Measurements from ENCODE around the gene SPAG16. TPM values are rescaled to one million over a fixed set of nuclear protein-coding genes. Genes with fewer than 3 reads are reported as not detected.

Gene SPAG16
- total RNA-seq, 4 donors from 2014 or later, result 25.6 to 37.5 (median 26.3) TPM

DNA sequence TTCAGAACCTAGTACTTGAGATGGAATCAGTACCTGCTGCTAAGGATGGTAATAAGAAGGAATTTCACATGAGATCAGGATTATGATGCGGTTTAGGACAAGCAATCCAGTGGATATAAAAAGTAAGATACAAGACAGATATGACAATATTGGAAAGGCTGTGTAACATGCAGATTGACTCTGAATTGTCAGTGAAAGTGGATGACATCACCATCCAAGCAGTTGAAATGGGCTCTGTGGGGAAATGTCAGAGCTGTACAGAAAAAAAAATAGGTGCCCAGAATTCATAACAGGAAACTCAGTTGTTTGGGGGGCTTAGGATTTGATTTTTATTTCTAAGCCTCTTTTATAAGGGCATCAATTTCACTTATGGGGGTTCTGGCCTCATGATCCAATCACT lies 438.3 kb downstream of the SPAG16 start:
- TF ChIP-seq POLR2A (IDR thresholded peaks at IDR 0.05), result no peak
- TF ChIP-seq, protein P1, sequence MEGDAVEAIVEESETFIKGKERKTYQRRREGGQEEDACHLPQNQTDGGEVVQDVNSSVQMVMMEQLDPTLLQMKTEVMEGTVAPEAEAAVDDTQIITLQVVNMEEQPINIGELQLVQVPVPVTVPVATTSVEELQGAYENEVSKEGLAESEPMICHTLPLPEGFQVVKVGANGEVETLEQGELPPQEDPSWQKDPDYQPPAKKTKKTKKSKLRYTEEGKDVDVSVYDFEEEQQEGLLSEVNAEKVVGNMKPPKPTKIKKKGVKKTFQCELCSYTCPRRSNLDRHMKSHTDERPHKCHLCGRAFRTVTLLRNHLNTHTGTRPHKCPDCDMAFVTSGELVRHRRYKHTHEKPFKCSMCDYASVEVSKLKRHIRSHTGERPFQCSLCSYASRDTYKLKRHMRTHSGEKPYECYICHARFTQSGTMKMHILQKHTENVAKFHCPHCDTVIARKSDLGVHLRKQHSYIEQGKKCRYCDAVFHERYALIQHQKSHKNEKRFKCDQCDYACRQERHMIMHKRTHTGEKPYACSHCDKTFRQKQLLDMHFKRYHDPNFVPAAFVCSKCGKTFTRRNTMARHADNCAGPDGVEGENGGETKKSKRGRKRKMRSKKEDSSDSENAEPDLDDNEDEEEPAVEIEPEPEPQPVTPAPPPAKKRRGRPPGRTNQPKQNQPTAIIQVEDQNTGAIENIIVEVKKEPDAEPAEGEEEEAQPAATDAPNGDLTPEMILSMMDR (IDR thresholded peaks at IDR 0.05), result no peak
- DNase-seq (ENCODE audit: low spot score in 2 of 2), result no peak
- H3K4me3 ChIP-seq (ENCODE audit: low read depth, poor library complexity, severe bottlenecking), result no peak overlapping the region
- WGBS, 2 donors, result 52 to 80% methylated on average over 1 of the region's 1 CpG
- intact Hi-C loops (cut with DNase I; ENCODE audit: low total_unique reads), result loop anchor here (10.0 kb wide), 1 partner anchor 712 kb away; no protein-coding TSS in a partner anchor

DNA sequence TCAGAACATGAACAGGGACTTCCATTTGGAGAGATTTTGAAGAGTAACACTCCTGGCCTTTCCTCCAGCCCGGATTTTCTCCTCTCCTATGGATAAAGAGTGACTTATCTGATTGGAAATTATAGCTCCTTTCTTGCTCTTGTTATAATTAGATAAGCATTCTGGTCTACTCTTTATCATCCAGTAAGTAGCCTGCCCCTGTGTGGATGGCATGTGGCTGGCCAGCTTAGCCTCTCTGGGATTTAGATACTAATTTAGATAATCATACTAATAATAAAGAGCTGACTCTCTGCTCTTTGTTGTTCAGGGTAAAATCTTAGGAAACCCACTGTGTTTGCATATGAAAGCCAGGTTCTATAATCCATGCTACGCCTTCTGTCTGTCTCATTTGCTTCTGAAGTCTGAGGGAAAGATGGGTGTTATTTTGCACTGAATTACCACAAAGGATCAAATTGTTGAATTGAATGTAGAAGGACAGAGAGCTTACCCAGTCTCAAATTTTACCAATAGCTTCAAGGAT lies 438.8 kb downstream of the SPAG16 start:
- intact Hi-C loops (cut with DNase I; ENCODE audit: low total_unique reads), result loop anchor here (10.0 kb wide), 1 partner anchor 712 kb away; no protein-coding TSS in a partner anchor
- no peak overlapping the region for H3K4me3 ChIP-seq (ENCODE audit: low read depth, poor library complexity, severe bottlenecking)
- 61 to 63% methylated on average over 2 of the region's 2 CpGs for WGBS, 2 donors
- no peak for DNase-seq (ENCODE audit: low spot score in 2 of 2)
- no peak for TF ChIP-seq POLR2A (IDR thresholded peaks at IDR 0.05)
- TF ChIP-seq, protein P1 (IDR thresholded peaks at IDR 0.05), result no peak

DNA sequence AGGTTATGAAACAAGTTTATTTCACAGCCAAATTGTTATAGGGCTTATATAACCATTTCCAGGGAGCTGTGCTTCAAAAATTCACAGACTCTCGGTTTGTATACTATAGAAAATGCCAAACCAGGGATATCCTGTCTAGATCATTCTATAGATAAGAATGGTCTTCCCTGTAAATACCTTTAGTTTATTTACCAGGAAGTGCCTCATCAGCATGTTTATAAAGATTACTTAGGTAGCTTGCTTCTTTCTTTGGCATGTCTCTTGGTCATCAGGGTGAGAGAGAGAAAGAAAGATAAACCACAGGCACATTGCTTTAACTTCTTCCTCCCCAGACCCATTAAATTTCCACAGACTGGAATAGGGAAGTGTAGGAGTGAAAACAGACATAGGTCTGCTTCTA lies 439.4 kb downstream of the SPAG16 start:
- intact Hi-C loops (cut with DNase I; ENCODE audit: low total_unique reads), result loop anchor here (10.0 kb wide), 1 partner anchor 711 kb away; no protein-coding TSS in a partner anchor
- no peak for DNase-seq (ENCODE audit: low spot score in 2 of 2)
- TF ChIP-seq POLR2A (IDR thresholded peaks at IDR 0.05), result no peak
- TF ChIP-seq, protein P1 (IDR thresholded peaks at IDR 0.05), result no peak
- H3K4me3 ChIP-seq (ENCODE audit: low read depth, poor library complexity, severe bottlenecking), result no peak overlapping the region
- 23 to 31% methylated on average over 1 of the region's 1 CpG for WGBS, 2 donors

DNA sequence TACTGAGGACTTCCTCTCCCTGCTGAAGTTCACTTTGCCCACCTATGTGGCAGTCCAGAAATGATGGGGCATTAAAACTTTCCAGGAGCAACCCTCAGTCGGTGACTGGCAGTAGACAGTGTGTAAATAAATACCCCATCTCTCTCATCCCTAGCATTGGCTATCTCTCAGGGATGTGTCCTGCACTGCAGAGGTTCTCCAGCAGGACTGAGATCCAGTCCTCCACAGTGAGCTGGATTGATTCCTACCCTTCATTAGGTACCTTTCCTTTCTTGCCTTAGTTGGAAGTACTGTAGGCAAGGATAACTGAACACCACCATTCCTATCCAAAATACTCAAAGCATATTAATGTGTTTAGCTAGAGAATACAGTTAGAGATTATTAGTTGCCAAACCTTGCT lies 441.8 kb downstream of the SPAG16 start:
- intact Hi-C loops (cut with DNase I; ENCODE audit: low total_unique reads), result loop anchor here (10.0 kb wide), 1 partner anchor 709 kb away; no protein-coding TSS in a partner anchor
- no peak for DNase-seq (ENCODE audit: low spot score in 2 of 2)
- no peak overlapping the region for H3K4me3 ChIP-seq (ENCODE audit: low read depth, poor library complexity, severe bottlenecking)
- WGBS, 2 donors, result 94 to 95% methylated on average over 1 of the region's 1 CpG
- TF ChIP-seq, protein P1 (IDR thresholded peaks at IDR 0.05), result no peak
- no peak for TF ChIP-seq POLR2A (IDR thresholded peaks at IDR 0.05)

DNA sequence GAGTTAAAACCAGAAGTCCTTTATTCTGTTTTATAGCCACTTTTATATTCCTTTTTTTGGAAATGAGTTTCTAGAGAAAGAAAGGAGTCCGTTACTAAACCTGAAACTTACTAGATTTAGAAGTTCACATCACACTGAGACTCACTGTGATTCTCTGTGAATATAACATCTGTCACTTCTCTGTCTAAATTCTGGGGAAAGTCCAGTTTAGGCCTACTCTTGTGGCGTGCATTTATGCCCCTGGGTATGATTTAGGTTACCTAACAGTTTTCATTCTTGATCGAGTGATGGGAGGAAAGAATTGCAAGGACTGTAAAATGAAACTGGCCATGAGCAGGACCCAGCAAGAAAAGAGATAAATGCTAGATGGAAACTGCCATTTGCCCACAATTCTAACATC lies 449.6 kb downstream of the SPAG16 start:
- WGBS, 2 donors, result 61 to 62% methylated on average over 3 of the region's 3 CpGs
- H3K4me3 ChIP-seq (ENCODE audit: low read depth, poor library complexity, severe bottlenecking), result no peak overlapping the region
- no peak for TF ChIP-seq POLR2A (IDR thresholded peaks at IDR 0.05)
- TF ChIP-seq, protein P1 (IDR thresholded peaks at IDR 0.05), result no peak
- intact Hi-C loops (cut with DNase I; ENCODE audit: low total_unique reads), result no loop called here
- no peak for DNase-seq (ENCODE audit: low spot score in 2 of 2)

DNA sequence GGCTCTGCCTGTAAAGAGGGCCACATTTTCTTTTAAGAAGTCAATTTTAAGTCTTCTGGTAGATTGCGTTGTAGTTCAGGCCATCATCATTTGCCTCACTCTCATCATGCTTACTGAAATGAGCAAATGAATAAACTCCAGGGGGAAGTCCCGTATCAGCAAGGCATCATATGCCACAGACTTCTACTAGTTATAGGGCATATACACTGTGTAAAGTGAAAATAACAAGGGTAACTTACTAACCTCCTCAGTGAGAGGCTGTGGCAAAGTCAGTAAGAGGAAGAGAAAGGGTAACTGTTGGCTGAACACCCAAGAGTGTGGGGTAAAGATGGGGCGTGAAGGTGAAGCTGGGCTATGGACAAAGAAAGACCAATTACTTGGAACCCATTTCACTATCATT lies 456.2 kb downstream of the SPAG16 start:
- H3K4me3 ChIP-seq (ENCODE audit: low read depth, poor library complexity, severe bottlenecking), result no peak overlapping the region
- 84 to 89% methylated on average over 3 of the region's 3 CpGs for WGBS, 2 donors
- intact Hi-C loops (cut with DNase I; ENCODE audit: low total_unique reads), result no loop called here
- no peak for DNase-seq (ENCODE audit: low spot score in 2 of 2)
- TF ChIP-seq, protein P1 (IDR thresholded peaks at IDR 0.05), result no peak
- TF ChIP-seq POLR2A (IDR thresholded peaks at IDR 0.05), result no peak
